ENCODE data around the gene MARF1. TPM values are rescaled to one million over a fixed set of nuclear protein-coding genes. Genes with fewer than 3 reads are reported as not detected.
"Not testable (repeated sequence)": the region's sequence is repeated elsewhere in the genome, so short reads cannot be mapped to it uniquely, and the experiment has no call there.

Gene MARF1
- total RNA-seq, 1 donor from 2014 or later: 97.1 TPM

- Histone ChIP-seq H3K36me3 (peaks cover 28% of the 10 kb centered on the region), H3K27ac (peak overlapping the region; percentile 92), H3K4me1 (peaks cover 23% of the 10 kb centered on the region), H3K9me3 (no peaks in the 10 kb centered on the region), H3K4me3 (peak overlapping the region; percentile 2), H3K27me3 (no peaks in the 10 kb centered on the region)
- DNase-seq (peak; percentile 90), ATAC-seq (peak; percentile 97)
- intact Hi-C loops (cut with DNase I): no loop called here
- no peak for TF ChIP-seq CTCF (IDR thresholded peaks at IDR 0.05)
Measured at GRCh38 chr16:15672514-15673167, 29.7 kb upstream of the MARF1 start.

GRCh38 chr16:15672127-15672513 lies 29.2 kb upstream of the MARF1 start:
- peak overlapping the region; percentile 92 for H3K27ac ChIP-seq
- DNase-seq; H3K27me3 ChIP-seq; ATAC-seq; H3K9me3 ChIP-seq; H3K4me3 ChIP-seq; intact Hi-C loops (cut with DNase I): not testable (repeated sequence)
- peaks cover 23% of the 10 kb centered on the region for H3K4me1 ChIP-seq
- H3K36me3 ChIP-seq: peaks cover 33% of the 10 kb centered on the region

- intact Hi-C loops (cut with DNase I): no loop called here
- Histone ChIP-seq H3K27ac (peak overlapping the region; percentile 92), H3K27me3 (no peaks in the 10 kb centered on the region), H3K4me3 (no peak overlapping the region), H3K4me1 (peaks cover 23% of the 10 kb centered on the region), H3K36me3 (peaks cover 38% of the 10 kb centered on the region), H3K9me3 (no peaks in the 10 kb centered on the region)
- TF ChIP-seq CTCF (IDR thresholded peaks at IDR 0.05): no peak
- ATAC-seq (no peak), DNase-seq (no peak)
Measured at GRCh38 chr16:15671530-15672117, 28.7 kb upstream of the MARF1 start.

- Histone ChIP-seq H3K27me3 (no peaks in the 10 kb centered on the region), H3K4me3 (no peak overlapping the region), H3K4me1 (peaks cover 9% of the 10 kb centered on the region), H3K36me3 (peaks cover 59% of the 10 kb centered on the region), H3K9me3 (no peaks in the 10 kb centered on the region), H3K27ac (no peak overlapping the region)
- intact Hi-C loops (cut with DNase I): no loop called here
- DNase-seq (no peak), ATAC-seq (no peak)
- TF ChIP-seq CTCF (IDR thresholded peaks at IDR 0.05): no peak
Measured at GRCh38 chr16:15667091-15667742, 24.3 kb upstream of the MARF1 start.

- H3K27ac ChIP-seq: no peak overlapping the region
- intact Hi-C loops (cut with DNase I): no loop called here
- DNase-seq: no peak
- no peaks in the 10 kb centered on the region for H3K27me3 ChIP-seq
- ATAC-seq: no peak
- no peaks in the 10 kb centered on the region for H3K4me1 ChIP-seq
- H3K4me3 ChIP-seq: no peak overlapping the region
- peaks cover 55% of the 10 kb centered on the region for H3K36me3 ChIP-seq
- no peak for TF ChIP-seq CTCF (IDR thresholded peaks at IDR 0.05)
- H3K9me3 ChIP-seq: no peaks in the 10 kb centered on the region
Measured at GRCh38 chr16:15665107-15665506, 22.2 kb upstream of the MARF1 start.

- no peak for TF ChIP-seq CTCF (IDR thresholded peaks at IDR 0.05)
- ATAC-seq (no peak), DNase-seq (no peak)
- H3K9me3 ChIP-seq: no peaks in the 10 kb centered on the region
- H3K27ac ChIP-seq: no peak overlapping the region
- intact Hi-C loops (cut with DNase I): no loop called here
- H3K4me3 ChIP-seq: no peak overlapping the region
- no peaks in the 10 kb centered on the region for H3K4me1 ChIP-seq
- H3K27me3 ChIP-seq: no peaks in the 10 kb centered on the region
- peaks cover 6% of the 10 kb centered on the region for H3K36me3 ChIP-seq
Measured at GRCh38 chr16:15660203-15660601, 17.2 kb upstream of the MARF1 start.
